Measurements from ENCODE around the gene B3GALT4. TPM values are rescaled to one million over a fixed set of nuclear protein-coding genes. Genes with fewer than 3 reads are reported as not detected.

B3GALT4 gene
- total and polyA plus RNA-seq, 2 of the 13 experiments (the other 11 are each of a cell fraction or from before 2014, with no cell fraction given) = 0.04 to 0.27 TPM

DNA sequence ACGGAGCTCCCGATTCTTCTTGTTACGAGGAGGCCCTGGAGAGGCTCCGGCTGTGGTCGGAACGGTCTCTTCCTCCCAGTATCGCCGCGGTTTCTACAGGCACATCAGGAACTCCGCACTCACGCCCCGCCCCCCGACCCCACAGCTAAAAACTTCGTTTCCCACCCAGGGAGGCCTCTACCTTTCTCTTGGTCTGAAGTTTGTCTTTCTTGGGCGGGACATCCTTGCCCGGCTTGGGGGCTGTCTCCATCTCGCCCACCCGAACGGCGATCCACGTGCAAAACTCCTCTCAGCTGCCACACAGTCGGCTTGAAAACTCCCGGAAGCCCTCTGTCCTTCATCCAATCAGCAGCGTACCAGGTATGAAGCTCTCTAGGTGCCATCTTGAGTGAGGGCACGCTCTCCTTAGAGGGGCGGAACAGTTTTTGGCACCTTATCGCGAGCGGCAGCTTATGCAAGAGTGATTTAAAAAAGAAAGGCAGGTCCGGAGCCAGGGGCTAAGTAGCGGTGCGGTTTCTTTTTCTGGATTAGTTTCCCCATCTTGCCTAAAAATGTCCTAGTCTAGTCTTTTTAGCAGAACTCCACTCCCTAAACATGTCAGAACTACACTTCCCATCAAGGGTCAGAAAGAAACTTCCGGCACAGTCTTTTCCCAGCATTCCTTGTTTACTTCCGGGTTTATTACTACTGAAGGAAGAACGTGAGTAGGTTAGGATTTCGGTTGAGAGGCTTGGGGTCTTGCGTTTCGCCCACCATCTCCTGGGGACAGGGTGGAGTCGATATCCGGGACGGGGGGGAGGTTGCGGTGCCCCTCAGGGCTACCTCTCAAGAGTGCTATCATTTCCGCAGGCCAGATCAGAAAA is 12.2 kb downstream of the B3GALT4 start, which contains the start of the genes PFDN6 and WDR46 (continued):
- TF ChIP-seq, protein P1, sequence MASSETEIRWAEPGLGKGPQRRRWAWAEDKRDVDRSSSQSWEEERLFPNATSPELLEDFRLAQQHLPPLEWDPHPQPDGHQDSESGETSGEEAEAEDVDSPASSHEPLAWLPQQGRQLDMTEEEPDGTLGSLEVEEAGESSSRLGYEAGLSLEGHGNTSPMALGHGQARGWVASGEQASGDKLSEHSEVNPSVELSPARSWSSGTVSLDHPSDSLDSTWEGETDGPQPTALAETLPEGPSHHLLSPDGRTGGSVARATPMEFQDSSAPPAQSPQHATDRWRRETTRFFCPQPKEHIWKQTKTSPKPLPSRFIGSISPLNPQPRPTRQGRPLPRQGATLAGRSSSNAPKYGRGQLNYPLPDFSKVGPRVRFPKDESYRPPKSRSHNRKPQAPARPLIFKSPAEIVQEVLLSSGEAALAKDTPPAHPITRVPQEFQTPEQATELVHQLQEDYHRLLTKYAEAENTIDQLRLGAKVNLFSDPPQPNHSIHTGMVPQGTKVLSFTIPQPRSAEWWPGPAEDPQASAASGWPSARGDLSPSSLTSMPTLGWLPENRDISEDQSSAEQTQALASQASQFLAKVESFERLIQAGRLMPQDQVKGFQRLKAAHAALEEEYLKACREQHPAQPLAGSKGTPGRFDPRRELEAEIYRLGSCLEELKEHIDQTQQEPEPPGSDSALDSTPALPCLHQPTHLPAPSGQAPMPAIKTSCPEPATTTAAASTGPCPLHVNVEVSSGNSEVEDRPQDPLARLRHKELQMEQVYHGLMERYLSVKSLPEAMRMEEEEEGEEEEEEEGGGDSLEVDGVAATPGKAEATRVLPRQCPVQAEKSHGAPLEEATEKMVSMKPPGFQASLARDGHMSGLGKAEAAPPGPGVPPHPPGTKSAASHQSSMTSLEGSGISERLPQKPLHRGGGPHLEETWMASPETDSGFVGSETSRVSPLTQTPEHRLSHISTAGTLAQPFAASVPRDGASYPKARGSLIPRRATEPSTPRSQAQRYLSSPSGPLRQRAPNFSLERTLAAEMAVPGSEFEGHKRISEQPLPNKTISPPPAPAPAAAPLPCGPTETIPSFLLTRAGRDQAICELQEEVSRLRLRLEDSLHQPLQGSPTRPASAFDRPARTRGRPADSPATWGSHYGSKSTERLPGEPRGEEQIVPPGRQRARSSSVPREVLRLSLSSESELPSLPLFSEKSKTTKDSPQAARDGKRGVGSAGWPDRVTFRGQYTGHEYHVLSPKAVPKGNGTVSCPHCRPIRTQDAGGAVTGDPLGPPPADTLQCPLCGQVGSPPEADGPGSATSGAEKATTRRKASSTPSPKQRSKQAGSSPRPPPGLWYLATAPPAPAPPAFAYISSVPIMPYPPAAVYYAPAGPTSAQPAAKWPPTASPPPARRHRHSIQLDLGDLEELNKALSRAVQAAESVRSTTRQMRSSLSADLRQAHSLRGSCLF (CRISPR knock-in tag; IDR thresholded peaks at IDR 0.05; ENCODE audit: borderline replicate concordance) = no peak
- TF ChIP-seq MEIS2 (CRISPR knock-in tag; IDR thresholded peaks at IDR 0.05) (no peak), ZBTB7B (CRISPR knock-in tag; IDR thresholded peaks at IDR 0.05) (no peak; the same call in 1 of the 2 replicates), KDM6A (CRISPR knock-in tag; IDR thresholded peaks at IDR 0.05; ENCODE audit: low read depth) (no peak), POLR2A (IDR thresholded peaks at IDR 0.05; ENCODE audit: insufficient read depth in 1 of 2, low read depth in 2 of 2, low read length in 2 of 2) (peak; percentile 71 to 72), ZNF598 (CRISPR knock-in tag; IDR thresholded peaks at IDR 0.05; ENCODE audit: borderline replicate concordance) (no peak), RFX5 (IDR thresholded peaks at IDR 0.05; ENCODE audit: low read depth, low read length) (no peak), CHD4 (IDR thresholded peaks at IDR 0.05; ENCODE audit: borderline replicate concordance, low read length) (no peak), ZNF75D (CRISPR knock-in tag; IDR thresholded peaks at IDR 0.05; ENCODE audit: borderline replicate concordance) (no peak), ZSCAN31 (CRISPR knock-in tag; IDR thresholded peaks at IDR 0.05; ENCODE audit: low read depth) (0 out of 2 replicates have a peak, but pooled peaks have one; percentile 40), BRCA1 (CRISPR knock-in tag; IDR thresholded peaks at IDR 0.05) (no peak), NR2F6 (IDR thresholded peaks at IDR 0.05) (no peak), NR2F6 (CRISPR knock-in tag; IDR thresholded peaks at IDR 0.05) (no peak)
- TF ChIP-seq, protein P2, sequence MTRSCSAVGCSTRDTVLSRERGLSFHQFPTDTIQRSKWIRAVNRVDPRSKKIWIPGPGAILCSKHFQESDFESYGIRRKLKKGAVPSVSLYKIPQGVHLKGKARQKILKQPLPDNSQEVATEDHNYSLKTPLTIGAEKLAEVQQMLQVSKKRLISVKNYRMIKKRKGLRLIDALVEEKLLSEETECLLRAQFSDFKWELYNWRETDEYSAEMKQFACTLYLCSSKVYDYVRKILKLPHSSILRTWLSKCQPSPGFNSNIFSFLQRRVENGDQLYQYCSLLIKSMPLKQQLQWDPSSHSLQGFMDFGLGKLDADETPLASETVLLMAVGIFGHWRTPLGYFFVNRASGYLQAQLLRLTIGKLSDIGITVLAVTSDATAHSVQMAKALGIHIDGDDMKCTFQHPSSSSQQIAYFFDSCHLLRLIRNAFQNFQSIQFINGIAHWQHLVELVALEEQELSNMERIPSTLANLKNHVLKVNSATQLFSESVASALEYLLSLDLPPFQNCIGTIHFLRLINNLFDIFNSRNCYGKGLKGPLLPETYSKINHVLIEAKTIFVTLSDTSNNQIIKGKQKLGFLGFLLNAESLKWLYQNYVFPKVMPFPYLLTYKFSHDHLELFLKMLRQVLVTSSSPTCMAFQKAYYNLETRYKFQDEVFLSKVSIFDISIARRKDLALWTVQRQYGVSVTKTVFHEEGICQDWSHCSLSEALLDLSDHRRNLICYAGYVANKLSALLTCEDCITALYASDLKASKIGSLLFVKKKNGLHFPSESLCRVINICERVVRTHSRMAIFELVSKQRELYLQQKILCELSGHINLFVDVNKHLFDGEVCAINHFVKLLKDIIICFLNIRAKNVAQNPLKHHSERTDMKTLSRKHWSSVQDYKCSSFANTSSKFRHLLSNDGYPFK (CRISPR knock-in tag; IDR thresholded peaks at IDR 0.05; ENCODE audit: borderline replicate concordance) = peak; percentile 92; the same call in 1 of the 2 replicates
- TF ChIP-seq, protein P3, sequence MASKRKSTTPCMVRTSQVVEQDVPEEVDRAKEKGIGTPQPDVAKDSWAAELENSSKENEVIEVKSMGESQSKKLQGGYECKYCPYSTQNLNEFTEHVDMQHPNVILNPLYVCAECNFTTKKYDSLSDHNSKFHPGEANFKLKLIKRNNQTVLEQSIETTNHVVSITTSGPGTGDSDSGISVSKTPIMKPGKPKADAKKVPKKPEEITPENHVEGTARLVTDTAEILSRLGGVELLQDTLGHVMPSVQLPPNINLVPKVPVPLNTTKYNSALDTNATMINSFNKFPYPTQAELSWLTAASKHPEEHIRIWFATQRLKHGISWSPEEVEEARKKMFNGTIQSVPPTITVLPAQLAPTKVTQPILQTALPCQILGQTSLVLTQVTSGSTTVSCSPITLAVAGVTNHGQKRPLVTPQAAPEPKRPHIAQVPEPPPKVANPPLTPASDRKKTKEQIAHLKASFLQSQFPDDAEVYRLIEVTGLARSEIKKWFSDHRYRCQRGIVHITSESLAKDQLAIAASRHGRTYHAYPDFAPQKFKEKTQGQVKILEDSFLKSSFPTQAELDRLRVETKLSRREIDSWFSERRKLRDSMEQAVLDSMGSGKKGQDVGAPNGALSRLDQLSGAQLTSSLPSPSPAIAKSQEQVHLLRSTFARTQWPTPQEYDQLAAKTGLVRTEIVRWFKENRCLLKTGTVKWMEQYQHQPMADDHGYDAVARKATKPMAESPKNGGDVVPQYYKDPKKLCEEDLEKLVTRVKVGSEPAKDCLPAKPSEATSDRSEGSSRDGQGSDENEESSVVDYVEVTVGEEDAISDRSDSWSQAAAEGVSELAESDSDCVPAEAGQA (IDR thresholded peaks at IDR 0.05; ENCODE audit: low read depth) = peak; percentile 93
- TF ChIP-seq, protein P3 (CRISPR knock-in tag; IDR thresholded peaks at IDR 0.05; ENCODE audit: borderline replicate concordance) = no peak
